Esophagus squamous epithelium (tissue), 4 donors: ENCODE results near the gene XYLT2.

Experiments
- POLR2A ChIP-seq, 4 donors: fragments of 450-650 bp; IDR thresholded peaks; one replicate each; pipeline ENCODE4 v1.6.1; 2017; ENCODE audit warnings: antibody characterized with exemption in 4 of 4, mild to moderate bottlenecking in 4 of 4, moderate library complexity in 3 of 4
- TF ChIP-seq, protein P1 (sequence below), 6 experiments: fragments of 450-650 bp in 4 of 6; fragments of 200-600 bp in 2 of 6; sonication (generic) in 2 of 6; IDR thresholded peaks; one replicate each; pipeline ENCODE4 v1.5.1; 2016 to 2019; ENCODE audit warnings: antibody characterized with exemption in 6 of 6, mild to moderate bottlenecking in 4 of 6, moderate library complexity in 4 of 6

DNA sequence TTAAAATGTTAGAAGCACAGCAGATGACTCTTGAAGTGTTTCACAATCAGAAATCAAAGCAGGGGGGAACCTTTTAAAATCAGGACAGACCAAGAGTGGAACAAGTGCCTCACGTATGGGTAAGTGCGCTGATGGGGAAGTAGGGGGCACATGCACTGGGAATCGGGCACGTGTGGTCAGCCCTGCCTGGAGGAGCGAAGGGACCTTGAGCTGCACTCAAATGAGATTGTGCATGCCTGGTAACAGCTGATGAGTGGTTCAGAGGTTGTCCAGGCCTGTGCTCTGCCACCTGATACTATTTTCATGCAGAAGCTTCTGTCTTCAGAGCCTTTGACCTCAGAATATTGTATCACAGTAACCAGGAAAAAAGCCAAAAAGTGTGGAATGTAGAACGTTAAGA, 13.7 kb upstream of the XYLT2 start:
- TF ChIP-seq, protein P1, sequence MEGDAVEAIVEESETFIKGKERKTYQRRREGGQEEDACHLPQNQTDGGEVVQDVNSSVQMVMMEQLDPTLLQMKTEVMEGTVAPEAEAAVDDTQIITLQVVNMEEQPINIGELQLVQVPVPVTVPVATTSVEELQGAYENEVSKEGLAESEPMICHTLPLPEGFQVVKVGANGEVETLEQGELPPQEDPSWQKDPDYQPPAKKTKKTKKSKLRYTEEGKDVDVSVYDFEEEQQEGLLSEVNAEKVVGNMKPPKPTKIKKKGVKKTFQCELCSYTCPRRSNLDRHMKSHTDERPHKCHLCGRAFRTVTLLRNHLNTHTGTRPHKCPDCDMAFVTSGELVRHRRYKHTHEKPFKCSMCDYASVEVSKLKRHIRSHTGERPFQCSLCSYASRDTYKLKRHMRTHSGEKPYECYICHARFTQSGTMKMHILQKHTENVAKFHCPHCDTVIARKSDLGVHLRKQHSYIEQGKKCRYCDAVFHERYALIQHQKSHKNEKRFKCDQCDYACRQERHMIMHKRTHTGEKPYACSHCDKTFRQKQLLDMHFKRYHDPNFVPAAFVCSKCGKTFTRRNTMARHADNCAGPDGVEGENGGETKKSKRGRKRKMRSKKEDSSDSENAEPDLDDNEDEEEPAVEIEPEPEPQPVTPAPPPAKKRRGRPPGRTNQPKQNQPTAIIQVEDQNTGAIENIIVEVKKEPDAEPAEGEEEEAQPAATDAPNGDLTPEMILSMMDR (IDR thresholded peaks at IDR 0.05) = no peak
- no peak for TF ChIP-seq POLR2A (IDR thresholded peaks at IDR 0.05)
